ENCODE data around the gene TAF3.

TAF3 gene

GRCh38 chr10:8036506-8037198 is 218.3 kb downstream of the TAF3 start:
- no peak for DNase-seq

DNA sequence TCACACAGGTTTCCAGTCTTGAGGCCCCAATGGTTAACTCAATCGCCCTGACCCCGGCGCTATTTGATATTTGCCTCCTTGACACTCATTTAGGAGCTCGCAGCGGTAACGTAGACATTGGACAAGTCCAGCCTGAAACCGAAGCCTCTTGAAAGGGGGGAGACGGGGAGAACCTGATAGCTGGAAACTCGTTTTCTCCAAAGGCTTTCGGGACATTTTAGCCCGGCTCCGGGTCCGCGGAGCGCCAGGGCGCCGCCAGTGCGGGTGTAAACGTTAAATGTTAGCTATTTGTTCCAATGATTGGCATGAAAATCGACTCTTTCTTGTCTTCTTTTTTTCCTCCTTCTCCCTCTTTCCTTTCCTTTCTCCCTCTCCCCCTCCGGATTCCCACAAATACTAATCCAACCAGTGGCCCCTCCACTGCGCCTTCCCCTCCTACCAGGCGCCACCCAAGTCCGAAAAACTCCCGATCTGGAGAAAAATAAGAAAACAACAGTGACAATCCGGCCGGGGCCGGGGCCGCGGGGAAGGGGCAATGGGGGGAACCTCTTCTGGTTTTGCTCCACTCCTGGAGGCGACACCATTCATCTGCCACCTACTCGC is 219.0 kb downstream of the TAF3 start:
- DNase-seq = no peak

GRCh38 chr10:8037941-8038894 is 219.9 kb downstream of the TAF3 start:
- no peak for DNase-seq

DNA sequence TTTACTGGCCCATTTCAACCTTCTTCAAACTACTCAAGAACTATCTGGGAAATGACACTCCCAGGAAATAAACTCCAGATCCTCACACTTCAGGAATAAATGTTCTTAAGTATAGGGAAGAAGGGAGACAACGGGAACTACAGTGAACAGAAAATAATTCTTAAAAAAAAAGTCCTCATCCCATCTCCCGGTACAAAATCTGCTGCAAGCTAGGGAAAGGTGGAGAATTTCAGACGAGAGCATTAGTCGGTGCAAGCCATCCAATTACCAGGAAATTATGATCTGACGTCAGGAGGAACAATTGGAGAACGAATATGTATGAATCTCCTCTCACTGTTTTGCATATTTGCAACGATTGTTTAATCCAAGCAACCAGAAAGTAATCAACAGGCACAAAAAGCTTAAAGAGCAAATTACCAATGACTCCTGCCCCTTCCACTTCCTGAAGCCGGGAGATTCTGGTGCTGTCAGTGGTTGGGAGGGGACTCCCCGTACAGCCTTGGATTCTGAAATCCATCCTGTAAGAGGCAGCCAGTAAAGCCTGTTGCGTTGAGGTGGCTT is 221.1 kb downstream of the TAF3 start:
- peak; percentile 24 for DNase-seq

- no peak for DNase-seq
Observed at GRCh38 chr10:8040651-8041050, 222.3 kb downstream of the TAF3 start.

DNA sequence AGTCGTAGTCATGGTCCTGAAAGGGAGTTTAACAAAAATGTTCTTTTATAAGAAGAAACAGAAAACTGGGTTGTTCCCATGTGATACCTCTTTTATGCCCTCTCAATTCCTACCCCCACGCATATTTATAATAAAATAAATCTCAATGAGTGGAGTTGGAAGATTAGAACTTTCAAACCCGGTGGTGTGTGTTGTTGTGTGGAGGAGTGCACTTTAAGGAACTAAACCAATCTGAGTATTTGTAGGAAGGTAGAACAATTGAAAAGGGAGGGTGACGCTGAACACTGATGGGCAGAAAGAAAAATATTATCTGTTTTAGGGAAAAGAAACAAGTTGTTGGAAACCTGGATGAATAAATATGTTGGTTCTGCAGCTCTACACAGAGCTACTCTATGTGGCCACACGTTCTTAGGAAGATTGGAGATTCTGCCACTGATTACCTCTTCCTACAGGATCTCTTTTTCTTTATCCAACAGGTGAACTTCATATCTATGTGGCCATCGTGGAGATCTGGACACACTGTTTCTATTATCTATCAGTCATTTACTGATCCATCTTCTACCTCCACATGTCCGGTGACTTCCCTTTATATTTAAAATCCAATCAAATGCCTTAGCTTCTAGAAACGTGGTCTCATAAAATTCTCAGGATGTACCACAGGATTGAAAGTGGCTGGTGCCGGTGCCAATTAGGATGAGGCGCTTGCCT is 223.1 kb downstream of the TAF3 start:
- no peak for DNase-seq

DNA sequence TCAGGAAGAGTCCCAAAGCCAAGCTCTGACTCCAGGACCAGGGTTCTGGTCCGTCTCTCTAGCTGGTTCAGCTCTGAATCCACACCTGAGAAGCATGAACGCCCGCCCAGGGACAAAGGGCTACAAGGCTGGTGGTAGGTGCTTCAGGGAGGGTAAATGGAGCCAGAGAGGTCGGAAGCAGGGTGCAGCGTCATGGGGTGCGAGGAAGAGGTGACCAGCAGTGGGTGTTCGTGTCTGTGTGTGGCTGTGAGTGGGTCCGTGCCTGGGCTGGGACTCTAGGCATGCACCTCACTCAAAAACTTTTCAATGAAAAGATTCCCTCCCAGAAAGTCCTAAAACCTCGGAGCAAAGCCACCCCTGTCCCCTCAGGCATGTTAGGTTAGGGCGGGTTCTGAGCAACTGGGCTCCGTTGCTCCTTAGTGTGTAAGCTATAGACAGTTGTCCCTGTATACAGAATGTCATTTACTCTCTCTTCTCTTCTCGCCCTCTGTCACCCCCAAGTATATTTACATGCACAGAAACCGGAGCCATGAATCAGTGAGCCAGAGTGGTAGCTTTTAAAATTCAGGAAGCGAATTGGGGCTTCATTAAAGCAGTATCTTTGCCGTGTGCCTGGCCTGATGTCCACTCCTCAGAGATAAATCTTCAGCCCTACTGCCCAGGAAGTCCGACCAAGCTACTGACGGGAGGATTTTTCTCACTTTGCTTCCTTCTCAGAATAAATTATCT is 223.9 kb downstream of the TAF3 start:
- no peak for DNase-seq

GRCh38 chr10:8042721-8043568 is 224.6 kb downstream of the TAF3 start:
- DNase-seq = no peak

DNA sequence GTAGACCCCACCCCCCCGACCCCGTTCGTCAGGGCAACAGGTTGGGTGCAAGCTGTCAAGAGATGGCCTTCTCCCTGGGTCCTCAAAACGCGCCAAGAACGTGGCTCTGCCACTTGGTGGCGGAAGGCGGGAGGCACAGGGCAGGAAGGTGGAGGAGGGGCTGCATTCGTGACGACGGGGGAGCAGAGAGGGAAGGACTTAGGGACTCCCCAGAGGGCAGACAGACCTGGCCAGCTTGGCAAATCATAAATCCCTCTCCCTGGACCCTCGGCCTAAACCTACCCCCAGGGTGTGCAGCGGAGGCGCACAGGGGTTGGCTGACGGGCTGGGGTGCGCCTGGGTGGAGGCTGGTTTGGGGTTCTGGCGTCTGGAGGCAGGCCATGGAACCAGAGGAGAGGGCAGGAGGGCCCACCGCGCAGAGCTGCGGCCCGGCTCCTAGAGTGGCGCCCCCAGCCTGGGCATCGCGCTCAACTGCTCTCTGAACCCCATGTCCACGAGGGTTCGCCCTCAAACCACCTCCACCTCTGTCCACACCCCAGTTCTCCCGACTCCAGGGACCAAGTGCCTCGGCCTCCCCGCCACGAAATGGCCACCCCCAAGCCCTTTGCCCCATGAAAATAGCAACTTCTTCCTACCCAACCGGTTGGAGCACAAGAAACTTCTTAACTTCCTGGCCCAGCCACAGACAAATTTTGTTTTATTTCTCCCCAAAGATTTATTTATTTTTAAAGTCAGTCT is 225.4 kb downstream of the TAF3 start:
- DNase-seq = no peak

- DNase-seq = no peak
Observed at GRCh38 chr10:8044331-8044907, 226.1 kb downstream of the TAF3 start.

DNA sequence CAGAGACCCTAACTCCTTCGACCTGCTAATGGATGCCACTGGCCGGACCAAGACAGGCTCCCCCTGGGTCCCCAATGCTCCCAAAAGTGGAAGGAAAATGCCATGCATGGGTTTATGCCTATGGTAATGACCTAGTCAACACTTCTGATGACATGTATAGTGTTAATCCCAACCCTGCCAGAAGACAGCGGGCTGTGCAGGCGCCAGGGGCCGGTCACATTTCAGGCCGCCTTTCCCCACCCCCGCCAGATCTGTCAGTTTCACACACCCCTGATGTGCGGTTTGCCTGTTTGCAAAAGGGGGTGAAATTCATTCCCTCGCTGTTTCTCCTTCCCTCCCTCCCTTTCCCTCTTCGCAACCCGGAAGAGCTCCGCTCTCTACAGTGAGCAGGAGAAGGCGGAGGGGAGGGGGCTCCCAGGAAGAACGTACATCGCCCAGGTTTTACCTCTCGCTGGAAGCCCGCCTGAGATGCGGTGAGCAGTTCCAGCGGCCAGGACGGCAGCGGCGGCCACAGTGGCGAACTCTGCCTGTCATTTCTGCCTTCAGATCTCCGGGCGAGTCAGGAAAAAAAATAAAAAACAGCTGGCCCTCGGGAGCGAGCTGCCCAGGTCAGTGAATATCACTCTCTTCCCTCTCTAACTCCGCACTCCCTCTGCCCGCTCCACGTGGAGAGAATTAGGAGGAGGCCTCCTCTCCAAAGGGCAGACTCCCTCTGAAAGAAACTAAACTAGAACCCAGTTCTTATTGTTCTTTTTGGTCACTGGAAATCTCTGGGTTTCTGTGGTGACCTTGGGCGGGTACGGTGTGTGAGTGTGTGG is 226.8 kb downstream of the TAF3 start:
- DNase-seq = peak; percentile 16

DNA sequence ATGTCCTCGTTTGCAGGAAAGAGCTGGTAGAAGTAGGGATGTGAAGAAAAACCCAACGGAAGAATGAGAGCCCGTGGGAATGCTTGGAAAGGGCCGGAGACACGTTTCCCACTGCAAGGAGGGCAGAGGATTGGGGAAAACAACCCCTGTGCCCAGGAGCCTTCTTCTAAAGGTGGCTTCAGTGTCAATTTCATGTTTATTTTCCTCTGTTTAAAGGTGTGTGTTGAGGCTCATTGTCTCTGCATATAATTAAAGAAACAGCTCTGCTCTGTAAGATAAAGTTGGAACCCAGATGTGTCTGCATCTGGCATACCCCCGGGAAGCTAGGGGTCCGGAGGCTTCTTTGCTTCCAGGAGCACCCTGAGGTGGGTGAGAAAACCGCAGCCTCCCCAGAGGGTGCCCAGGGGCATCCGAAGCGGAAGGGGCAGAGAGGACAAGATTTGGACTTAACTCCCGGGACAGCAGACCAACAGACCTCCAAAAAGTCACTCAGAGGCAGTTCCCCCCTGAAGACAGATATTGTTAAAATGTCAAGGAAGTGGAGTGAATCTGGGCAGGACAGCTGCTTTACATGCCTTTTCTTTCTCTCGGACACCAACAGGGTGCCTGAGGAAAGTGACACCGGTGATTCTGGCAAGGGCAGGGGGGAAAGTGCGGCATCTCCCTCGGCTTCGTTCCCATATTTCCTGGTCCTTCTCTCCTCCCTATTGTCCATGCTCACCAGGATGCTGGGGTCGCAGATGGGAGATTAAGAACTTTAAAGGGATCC is 227.6 kb downstream of the TAF3 start:
- DNase-seq = no peak

DNA sequence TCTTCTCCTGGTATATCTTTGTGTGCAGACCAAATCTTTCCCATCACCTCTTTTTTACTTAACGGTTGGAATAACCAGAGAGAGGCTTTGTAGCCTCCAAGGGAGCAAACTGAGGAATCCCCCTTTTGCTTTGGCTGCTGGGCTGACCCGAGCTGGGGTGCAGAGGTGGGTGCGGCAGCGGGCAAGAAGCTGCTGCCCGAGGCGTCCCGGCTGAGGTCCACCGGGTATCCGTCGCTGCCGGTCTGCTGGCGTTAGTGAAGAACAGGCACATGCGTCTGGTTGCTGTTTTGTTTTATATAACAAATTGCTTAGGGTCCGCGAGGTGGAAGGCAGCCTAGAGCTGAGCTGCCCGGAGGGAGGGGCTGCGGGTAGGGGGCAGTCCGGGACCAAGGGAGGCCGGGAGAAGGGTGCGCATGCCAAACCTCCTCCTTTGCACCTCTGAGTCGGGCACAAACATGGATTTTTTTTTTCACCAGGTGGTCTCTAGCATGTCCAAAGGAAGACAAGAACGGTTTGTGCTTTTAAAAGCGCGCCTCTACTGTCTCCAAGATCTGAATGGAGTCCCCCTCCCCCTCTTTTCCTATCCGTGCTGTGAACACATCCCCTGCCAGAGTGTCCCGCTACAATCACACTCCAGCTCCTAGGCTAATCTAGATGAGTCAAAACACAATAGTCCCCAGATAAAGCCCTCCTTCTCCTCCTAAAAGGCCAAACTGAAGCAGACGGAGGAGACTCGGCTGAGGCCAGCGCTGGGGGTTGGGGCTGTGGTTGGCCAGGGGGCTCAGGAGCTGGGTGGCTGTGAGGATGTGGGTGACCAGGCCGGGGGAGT is 229.4 kb downstream of the TAF3 start:
- no peak for DNase-seq

GRCh38 chr10:8048281-8049008 is 230.1 kb downstream of the TAF3 start:
- no peak for DNase-seq

- peak; percentile 8 for DNase-seq
Observed at GRCh38 chr10:8049045-8049864, 230.9 kb downstream of the TAF3 start.

All from NCI-H1105 treated with DMSO at 0.1 percent for 48 hours (cell line).